ENCODE data around the gene SPHK1.

Gene SPHK1

DNA sequence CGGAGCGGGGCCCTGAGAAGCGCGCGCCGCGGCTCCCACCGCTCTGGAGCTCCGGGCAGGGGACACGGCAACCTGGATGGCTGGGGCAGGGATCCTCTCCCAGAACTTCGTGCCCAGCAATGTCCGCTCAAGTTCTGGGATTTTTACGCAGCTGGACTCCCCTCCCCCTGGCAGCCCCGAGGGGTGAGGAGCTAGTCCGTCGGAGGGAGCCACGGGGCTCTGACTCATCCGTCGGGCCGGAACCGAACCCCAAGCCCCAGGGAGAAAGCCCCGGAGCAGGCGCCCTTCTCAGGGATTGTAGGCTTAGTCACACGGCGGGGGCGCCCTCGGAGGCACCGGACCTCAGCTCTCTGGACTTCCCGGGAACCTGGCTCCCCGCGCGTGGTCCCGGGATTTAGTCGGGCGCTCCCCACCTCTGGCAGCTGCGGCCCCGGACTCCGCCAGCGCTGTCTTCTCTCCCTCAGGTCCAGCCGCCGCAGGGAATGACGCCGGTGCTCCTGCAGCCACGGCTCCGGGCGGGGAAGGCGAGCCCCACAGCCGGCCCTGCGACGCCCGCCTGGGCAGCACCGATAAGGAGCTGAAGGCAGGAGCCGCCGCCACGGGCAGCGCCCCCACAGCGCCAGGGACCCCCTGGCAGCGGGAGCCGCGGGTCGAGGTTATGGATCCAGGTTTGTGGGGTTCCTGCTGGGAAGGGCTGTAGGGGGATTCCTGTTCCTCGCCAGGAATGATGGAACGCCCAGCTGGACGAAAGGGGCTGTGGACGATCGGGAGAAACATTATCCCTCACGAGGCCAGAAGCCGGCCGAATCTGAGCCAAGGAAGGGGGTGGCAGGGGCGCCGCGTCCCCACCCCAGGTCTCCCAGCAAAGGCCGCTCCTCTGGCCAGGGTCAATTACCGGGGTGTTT is 830 bp downstream of the SPHK1 start:
- DNase-seq (ENCODE audit: low spot score): peak; percentile 76

DNA sequence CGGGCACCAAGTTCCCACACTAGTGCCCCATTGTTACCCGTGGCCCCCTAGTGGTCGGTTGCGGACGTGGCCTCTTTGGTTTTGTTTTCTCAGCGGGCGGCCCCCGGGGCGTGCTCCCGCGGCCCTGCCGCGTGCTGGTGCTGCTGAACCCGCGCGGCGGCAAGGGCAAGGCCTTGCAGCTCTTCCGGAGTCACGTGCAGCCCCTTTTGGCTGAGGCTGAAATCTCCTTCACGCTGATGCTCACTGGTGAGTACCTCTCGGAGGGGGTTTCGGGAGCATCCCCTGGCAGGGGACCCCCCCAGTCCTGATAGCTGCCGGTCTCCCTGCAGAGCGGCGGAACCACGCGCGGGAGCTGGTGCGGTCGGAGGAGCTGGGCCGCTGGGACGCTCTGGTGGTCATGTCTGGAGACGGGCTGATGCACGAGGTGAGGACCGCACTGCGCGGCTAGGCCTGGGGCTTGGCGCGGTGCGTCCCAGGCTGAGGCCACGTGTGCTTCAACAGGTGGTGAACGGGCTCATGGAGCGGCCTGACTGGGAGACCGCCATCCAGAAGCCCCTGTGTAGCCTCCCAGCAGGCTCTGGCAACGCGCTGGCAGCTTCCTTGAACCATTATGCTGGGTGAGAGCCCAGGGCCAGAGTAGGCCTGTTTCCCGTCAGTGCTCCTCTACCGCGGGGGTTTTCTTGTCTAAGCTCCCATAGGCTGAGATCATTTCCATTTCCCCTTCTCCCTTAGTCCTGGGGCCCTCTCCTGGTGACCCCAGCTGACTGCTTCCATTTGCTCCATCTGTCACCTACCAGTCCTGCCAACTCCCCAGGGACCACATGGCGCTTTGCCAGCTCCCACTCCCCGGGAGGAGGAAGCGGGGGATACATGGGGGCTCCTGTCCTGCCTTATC is 1.7 kb downstream of the SPHK1 start:
- DNase-seq (ENCODE audit: low spot score): peak; percentile 94

DNA sequence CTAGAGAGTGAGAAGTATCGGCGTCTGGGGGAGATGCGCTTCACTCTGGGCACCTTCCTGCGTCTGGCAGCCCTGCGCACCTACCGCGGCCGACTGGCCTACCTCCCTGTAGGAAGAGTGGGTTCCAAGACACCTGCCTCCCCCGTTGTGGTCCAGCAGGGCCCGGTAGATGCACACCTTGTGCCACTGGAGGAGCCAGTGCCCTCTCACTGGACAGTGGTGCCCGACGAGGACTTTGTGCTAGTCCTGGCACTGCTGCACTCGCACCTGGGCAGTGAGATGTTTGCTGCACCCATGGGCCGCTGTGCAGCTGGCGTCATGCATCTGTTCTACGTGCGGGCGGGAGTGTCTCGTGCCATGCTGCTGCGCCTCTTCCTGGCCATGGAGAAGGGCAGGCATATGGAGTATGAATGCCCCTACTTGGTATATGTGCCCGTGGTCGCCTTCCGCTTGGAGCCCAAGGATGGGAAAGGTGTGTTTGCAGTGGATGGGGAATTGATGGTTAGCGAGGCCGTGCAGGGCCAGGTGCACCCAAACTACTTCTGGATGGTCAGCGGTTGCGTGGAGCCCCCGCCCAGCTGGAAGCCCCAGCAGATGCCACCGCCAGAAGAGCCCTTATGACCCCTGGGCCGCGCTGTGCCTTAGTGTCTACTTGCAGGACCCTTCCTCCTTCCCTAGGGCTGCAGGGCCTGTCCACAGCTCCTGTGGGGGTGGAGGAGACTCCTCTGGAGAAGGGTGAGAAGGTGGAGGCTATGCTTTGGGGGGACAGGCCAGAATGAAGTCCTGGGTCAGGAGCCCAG is 2.8 kb downstream of the SPHK1 start:
- no peak for DNase-seq (ENCODE audit: low spot score)

GRCh38 chr17:76388966-76389888 is 4.8 kb downstream of the SPHK1 start:
- DNase-seq (ENCODE audit: low spot score): no peak

DNA sequence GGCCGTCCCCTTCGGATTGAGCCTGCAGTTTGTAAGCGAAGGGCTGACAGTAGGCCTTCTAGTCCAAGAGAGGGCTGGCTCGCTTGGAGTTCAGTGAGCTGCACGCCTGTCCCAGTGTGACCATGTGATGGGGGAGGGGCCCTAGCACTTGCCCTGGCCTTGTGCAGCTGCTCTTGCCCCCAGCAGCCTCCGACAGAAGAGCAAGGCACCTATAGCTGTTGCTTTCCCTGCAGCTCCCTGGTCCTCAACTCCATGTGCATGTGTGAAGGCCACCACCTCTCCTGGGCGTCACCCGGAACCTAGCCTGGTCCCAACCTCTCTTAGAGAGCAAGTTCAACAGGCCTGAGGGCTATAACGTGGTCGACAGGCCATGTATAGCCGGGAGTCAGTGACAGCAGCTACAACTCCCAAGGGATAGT is 5.6 kb downstream of the SPHK1 start:
- DNase-seq (ENCODE audit: low spot score): no peak

GRCh38 chr17:76391200-76391715 is 6.8 kb downstream of the SPHK1 start:
- DNase-seq (ENCODE audit: low spot score): no peak

- no peak for DNase-seq (ENCODE audit: low spot score)
Measured at GRCh38 chr17:76394166-76394565, 9.8 kb downstream of the SPHK1 start.

- DNase-seq (ENCODE audit: low spot score): no peak
Measured at GRCh38 chr17:76395980-76396379, 11.6 kb downstream of the SPHK1 start.

GRCh38 chr17:76397184-76397583 is 12.8 kb downstream of the SPHK1 start:
- DNase-seq (ENCODE audit: low spot score): no peak

- DNase-seq (ENCODE audit: low spot score): peak; percentile 90
Measured at GRCh38 chr17:76397687-76398522, 13.5 kb downstream of the SPHK1 start.

DNA sequence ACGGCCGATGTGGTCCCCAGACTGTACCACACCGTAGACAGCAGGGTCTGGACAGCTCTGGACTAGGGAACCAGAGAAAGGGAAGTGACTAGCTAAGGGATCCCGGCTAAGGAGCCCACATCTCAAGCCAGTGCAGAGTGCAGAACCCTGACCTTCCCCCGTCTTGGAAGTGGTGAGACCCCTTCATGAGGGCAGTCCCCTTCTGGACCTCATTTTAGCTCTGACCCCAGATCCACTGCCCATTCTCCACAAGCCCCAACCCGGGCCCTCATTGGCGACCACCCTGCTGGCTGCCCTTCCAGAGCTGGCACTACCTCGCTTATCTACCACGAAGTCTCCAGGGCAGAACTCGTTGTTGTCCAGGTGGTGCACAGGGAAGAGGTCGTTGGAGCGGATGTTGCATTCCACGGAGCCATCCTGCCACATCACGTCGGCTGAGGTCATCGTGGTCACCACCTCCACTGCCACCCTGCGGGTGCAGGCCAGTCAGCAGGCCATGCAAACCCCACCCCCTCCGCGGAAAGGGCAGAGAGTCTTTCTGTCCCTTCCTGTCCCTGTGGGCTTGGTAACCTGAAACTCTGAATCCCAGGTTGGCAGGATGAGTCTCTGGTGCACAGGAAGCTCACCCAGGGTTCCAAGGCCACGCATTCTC is 14.2 kb downstream of the SPHK1 start:
- no peak for DNase-seq (ENCODE audit: low spot score)

GRCh38 chr17:76399175-76400172 is 15.1 kb downstream of the SPHK1 start:
- DNase-seq (ENCODE audit: low spot score): no peak

GRCh38 chr17:76402711-76403110 is 18.3 kb downstream of the SPHK1 start:
- no peak for DNase-seq (ENCODE audit: low spot score)

DNA sequence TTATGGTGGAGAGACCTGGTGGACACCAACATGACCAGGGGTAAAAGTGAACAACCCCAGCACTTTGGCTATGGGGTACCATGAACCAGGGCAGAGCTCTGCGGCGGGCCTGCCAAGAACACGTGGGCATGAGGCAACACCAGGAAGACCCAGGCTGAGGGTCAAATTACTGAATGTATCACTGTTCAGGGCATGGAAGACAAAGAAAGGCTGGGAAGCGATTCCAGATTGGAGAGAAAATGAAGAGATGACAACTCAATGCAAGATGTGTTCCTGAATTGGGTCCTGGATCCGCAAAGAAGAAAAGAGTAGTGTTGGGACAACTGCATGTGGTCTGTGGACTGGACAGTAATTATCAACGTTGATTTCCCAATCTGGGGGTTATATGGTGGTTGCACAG is 19.8 kb downstream of the SPHK1 start:
- no peak for DNase-seq (ENCODE audit: low spot score)

DNA sequence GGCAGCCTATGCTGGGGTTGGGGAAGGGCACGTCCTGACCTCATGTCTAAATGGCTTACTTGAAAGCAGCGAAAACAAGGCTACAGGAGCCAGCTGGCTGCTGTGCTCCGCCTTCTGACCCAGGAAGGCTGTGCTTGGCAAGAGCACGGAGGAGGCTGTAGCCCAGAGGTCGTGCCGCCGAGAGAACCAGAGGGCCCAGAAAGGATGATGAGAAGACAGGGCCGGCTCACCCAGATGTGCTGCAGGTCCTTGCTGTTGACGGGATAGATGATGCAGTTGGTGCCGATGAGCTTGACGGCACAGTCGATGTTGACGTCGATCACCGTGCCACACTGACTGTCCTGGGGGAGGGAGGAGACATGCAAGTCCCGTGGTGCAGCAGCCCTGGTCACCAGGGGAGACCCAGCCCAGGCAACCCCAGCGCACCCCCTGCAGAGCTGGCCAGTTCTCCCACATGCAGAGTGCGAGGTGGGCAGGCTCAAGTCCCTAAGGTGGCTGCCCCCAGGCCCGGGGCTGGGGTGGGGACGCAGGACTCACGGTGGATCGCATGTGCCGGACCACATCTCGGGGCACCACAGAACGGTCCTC is 20.7 kb downstream of the SPHK1 start:
- no peak for DNase-seq (ENCODE audit: low spot score)

- no peak for DNase-seq (ENCODE audit: low spot score)
Measured at GRCh38 chr17:76405607-76405966, 21.2 kb downstream of the SPHK1 start.

DNA sequence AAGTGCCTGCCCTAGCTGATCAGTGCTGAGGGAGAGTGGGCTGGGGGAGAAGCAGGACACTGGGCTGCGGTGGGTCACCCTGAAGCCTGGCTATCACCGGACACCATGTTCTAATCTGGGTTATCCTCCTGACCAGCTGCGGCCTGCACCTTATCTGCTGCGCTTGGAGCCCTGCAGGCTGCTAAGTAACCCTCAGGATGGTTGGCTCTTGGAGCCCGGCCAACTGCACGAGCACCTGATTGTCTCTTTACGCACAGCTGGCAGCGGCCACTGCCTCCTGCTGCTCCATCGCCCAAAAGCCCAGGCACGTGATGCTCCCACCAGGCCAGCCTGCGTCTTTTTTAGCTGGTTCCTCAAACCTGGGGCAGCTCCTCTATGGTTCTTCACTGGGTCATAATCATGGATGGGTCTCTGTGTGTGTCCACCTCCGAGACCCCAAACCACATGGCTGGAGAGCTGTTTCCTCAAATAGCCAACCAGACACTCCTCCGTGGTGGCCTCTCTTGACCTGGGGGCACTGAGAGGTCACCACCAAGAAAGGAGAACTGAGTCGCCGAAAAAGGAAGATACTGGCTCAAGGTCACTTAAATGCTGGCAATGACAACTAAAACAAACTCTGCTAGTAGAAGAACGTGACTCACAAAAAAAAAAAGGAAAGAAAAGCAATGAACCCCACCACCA is 21.7 kb downstream of the SPHK1 start:
- DNase-seq (ENCODE audit: low spot score): peak; percentile 92

All from hepatic stellate cell (primary cell).